SK-MEL-5 (cell line): ENCODE data around the gene DOK5. TPM values are rescaled to one million over a fixed set of nuclear protein-coding genes. Genes with fewer than 3 reads are reported as not detected.
"Not testable (repeated sequence)": the region's sequence is repeated elsewhere in the genome, so short reads cannot be mapped to it uniquely, and the experiment has no call there.

ENCODE experiments used
- DNase-seq: peaks from one replicate; pipeline ENCODE4 v3.0.0-alpha.2; 2016; ENCODE audit warnings: low read depth, low spot score
- in situ Hi-C: cut with HindIII; loops from 2 replicates; pipeline ENCODE4 v1.10.0; 2016; ENCODE audit warnings: low sequenced_read_pairs, high pct_unique_total_duplicates, low pct_unique_long_range_greater_than_20kb
- polyA plus RNA-seq, 2 experiments: library from polyadenylated mRNA; depleted of rRNA; stranded (reverse); fragments of >200 nt; gene quantifications; 2 replicates each; pipeline ENCODE4 v1.2.3, GENCODE V29; 2015
- total RNA-seq: library from RNA; depleted of rRNA; stranded (reverse); fragments of >200 nt; shearing (Covaris generic); gene quantifications from 2 replicates; pipeline ENCODE4 v1.2.3, GENCODE V29; 2014; rRNA removed

DOK5 gene
- total RNA-seq, result 2.2 and 2.8 TPM in 2 replicates
- 0.84 and 1.0 TPM in 2 replicates for polyA plus RNA-seq (2015; cell fraction: cytosol; rRNA removed)
- 0.68 and 1.4 TPM in 2 replicates for polyA plus RNA-seq (2015; cell fraction: nucleus; rRNA removed)

- in situ Hi-C loops, result no loop called here
- DNase-seq, result no peak
Measured at GRCh38 chr20:54475334-54476168, at the start of gene DOK5. TSS of gene DOK5 (plus strand) at chr20:54475593. CDS start at chr20:54475947, 354 bp downstream.

DNA sequence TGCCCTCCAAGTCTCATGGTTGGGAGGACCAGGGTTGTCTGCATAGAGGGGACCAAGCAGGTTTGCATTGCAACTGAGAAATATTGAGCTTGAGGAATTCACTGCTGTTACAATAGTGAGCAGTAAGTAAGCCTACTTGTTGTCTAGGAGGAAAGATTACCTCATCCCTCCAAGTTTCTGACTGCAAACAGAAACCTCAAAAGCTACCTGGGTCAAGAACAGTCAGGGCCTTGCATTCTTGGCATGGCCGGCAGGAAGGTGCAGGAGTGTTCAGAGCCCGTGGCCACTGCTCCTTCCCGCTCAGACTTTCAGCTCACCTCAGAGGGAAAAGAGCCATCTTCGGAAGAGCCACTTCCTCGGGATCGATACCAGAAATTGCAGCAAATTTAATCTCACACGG, 46.0 kb upstream of the DOK5 start:
- in situ Hi-C loops, result no loop called here
- DNase-seq, result no peak

GRCh38 chr20:54431156-54431944, 44.0 kb upstream of the DOK5 start:
- in situ Hi-C loops, result no loop called here
- DNase-seq, result no peak

DNA sequence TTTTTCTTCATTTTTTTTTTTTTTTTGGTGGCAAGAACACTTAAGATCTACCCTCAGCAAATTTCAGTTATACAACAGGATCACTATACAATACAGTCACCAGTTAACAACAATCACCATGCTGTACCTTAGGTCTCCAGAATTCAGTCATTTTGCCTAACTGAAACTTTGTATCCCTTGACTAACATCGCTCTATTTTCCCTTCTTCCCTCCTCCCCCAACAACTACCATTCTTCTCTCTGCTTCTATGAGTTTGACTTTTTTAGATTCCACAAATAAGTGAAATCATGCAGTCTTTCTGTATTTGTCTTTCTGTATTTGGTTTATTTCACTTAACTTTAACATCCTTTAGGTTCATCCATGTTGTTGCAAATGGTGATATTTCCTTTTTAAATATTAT, 42.4 kb upstream of the DOK5 start:
- in situ Hi-C loops, result no loop called here
- DNase-seq, result no peak

DNA sequence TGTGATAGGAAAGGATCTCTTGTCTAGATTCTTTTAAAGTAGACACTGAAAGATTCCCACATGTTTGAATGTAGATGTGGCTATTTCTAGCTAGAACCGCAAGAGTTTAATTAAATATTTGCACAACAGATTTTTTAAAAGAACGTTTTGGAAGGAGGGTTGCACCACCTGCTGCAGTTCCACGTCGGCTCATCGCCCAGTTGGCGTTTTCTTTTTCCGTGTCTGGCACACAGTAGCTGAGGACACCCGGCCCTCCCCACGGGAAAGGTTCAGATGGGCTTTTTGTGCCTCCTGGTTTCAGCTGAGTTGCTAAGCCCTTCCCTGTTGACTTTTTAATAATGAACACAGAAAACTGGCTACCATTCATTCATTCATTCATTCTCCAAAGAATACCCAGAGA, 41.8 kb upstream of the DOK5 start:
- in situ Hi-C loops, result no loop called here
- DNase-seq, result no peak

GRCh38 chr20:54434196-54434595, 41.2 kb upstream of the DOK5 start:
- in situ Hi-C loops, result no loop called here
- no peak for DNase-seq

DNA sequence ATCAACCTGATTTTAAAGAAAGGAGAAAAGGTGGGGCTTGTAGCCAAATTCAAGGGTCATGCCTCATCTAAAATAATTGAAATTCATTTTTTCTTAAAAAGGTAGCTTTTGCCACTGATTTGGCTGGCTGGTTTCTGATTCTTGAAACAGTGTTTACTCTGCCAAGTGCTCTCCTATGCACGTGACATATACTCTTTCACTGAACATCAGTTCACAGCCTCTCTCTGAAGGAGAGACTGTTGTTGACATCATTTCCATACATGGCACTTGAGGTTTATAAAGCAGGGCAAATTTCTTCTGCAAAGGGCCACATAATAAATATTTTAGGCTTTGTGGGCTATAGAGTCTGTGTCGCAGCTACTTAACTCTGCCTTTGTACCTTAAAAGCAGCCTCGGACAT, 40.4 kb upstream of the DOK5 start:
- no peak for DNase-seq
- in situ Hi-C loops, result no loop called here

DNA sequence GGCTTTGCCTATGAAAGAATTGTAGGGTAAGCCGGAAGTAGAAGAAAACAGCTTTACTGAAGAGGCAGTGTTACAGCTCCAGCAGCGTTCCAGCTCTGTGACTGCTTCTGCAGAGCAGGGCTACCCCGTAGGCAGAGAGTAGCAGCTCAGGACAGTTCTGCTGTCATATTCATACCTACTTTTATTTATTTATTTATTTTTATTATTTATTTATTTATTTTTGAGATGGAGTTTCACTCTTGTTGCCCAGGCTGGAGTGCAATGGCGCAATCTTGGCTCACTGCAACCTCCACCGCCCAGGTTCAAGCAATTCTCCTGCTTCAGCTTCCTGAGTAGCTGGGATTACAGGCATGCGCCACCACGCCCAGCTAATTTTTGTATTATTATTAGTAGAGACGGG, 39.0 kb upstream of the DOK5 start:
- DNase-seq, in situ Hi-C loops: not testable (repeated sequence)

GRCh38 chr20:54438166-54438565, 37.2 kb upstream of the DOK5 start:
- in situ Hi-C loops, result no loop called here
- no peak for DNase-seq

DNA sequence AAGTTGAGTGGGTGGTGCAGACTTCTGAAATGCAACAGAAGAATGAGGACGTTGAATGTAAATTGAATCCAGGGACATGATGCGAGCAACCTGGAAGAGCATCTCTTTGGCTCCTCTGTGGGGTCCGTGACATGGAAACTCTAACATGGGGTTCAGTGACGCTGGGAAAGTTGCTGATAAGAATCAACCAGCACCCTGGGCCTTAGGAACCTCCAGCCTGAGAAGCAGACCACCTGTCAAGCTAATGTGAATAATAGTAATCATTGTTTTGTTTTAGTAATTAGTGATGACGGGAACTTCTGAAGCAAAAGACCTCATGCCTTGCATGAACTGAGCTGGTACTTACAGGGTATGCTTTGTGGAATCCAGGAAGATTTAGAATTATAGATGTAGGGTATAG, 25.2 kb upstream of the DOK5 start:
- DNase-seq, result no peak
- in situ Hi-C loops, result no loop called here

DNA sequence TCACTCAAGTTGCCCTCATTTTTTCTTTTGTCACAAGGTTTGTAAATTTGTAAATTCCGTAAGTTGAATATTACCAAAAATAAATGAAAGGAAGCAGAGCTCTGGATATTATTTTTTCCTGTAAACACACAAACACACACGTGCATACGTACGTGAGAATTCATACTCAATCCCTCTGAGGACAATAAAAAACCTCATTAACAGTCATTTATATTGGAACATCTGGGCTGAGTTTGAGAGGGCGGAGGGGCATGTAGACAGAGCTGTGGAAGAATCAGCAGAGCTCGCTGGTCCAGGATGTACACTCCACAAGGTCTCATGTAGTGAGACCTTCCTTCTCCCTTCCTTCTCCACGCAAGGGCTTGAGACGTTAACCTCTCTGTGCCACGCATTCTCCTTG, 24.2 kb upstream of the DOK5 start:
- in situ Hi-C loops, result no loop called here
- DNase-seq, result no peak

DNA sequence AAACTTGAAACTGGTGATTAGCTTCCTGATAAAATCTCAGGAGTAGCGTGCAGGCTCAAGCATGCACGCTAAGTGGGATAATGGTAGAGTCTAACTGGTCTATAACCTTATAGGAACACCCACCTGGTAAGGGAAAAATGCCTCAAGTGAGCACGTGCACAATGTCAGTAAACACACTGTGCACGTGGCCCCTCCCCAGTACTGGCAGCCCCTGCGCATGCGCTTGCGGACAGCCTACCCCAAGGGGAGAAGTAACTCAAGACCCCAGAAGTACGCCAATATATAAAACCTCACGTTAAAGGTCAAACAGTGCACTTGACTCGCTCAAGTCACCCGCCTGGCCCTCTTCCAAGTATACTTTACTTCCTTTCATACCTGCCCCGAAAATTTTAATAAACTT, 23.1 kb upstream of the DOK5 start:
- in situ Hi-C loops, result no loop called here

DNA sequence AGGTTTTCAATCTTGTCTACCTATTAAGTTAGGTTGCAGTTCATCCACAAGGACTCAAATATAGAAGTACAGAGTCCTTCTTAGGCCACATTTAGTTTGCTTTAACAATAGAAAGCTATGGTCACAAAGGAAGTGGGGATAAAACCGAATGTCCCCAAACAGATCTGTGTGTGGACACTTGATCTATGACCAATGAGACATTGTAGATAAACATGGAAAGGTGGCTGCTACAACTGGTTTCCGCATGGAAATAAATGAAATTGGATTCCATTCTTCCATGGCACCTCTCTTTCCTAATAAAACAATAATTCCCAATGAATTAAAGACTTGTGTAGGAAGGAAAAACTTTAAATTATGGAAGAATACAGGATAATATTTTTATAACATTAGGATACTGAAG, 20.4 kb upstream of the DOK5 start:
- DNase-seq, result no peak

More for the DNA sequence above, 23.1 kb upstream of the DOK5 start:
- DNase-seq, result no peak

GRCh38 chr20:54456423-54456822, 19.0 kb upstream of the DOK5 start:
- DNase-seq, result no peak
- in situ Hi-C loops, result no loop called here

More for the DNA sequence above, 20.4 kb upstream of the DOK5 start:
- in situ Hi-C loops, result no loop called here

DNA sequence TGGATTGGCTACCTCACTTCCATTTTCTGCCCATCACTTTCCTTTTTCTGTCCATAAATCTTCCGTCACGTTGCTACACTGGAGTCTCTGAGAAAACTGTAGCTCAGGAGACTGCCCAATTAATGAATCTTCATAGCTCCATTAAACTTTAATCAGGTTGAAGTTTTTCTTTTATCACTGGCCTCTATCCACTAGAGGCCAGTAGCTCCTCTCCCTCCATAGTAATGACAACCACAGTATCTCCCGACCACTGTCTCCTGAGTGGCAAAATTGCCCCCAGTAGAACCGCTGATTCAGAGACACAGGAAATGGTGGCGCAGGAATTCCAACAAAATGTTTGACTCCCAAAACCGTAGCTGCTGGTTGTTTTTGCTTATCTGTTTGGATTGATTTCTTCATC, 18.4 kb upstream of the DOK5 start:
- DNase-seq, result peak; percentile 22
- in situ Hi-C loops, result no loop called here

- DNase-seq, result no peak
- in situ Hi-C loops, result no loop called here
Measured at GRCh38 chr20:54458219-54458618, 17.2 kb upstream of the DOK5 start.

DNA sequence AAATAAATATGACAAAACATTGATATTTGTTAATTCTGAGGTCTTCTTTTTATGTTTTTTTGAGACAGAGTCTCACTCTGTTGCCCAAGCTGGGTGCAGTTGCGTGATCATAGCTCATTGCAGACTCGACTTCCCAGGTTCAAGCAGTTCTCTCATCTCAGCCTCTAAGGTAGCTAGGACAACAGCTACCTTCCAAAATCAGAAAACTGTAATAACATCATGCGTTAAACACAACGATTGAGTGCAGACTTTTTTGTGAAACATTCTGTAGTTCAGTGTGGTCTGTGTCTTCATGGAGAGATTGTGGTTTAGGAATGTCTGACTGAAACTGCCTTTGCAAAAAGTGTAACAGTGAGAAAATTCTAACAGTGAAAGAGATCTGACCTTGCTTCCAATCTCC, 16.1 kb upstream of the DOK5 start:
- in situ Hi-C loops, result no loop called here
- no peak for DNase-seq

DNA sequence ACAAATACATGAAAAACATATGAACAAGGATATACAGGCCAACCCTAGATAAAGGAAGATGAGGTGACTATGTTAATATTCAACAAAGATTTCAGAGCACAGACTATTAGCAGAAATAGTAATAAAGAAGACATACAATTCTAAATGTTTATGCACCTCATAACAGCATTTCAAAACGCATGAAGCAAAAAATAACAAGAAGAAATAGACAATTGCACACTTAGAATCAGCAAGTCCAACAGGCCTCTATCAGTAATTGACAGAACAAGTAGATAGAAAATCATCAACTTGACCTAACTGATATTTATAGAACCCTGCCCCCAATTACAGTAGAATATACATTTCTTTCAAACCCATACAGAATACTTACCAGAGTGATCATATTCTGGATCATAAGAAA, 11.4 kb upstream of the DOK5 start:
- no peak for DNase-seq
- in situ Hi-C loops, result no loop called here

DNA sequence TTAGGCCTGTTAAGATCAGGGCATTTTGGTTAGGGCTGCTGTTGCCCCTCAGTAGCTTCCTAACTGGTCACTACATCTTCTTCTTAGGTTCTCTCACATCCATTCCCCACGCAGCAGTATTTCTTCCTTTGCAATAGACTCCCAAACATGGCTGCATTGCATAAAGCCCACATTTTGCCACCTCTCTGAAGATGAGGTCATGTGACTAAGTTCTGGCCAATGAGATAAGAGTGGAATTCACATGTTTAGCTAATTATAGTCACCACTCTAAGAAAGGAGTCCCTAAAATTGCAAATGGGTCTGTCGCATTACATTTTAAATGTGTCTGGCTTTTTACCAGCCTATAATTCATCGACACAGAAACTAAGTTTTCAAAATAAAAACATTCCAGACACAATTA, 9.3 kb upstream of the DOK5 start:
- in situ Hi-C loops, result no loop called here
- no peak for DNase-seq
